Measurements from ENCODE around the gene ST8SIA1. TPM values are rescaled to one million over a fixed set of nuclear protein-coding genes. Genes with fewer than 3 reads are reported as not detected.

The ST8SIA1 gene
- total RNA-seq, 2 experiments from 2014 or later, result 5.6 to 5.7 TPM

GRCh38 chr12:22356231-22356630 lies 21.7 kb upstream of the ST8SIA1 start:
- Histone ChIP-seq H3K4me3 (ENCODE audit: low read length) (no peak overlapping the region), H3K9me3 (ENCODE audit: control insufficient read depth in 1 of 2, insufficient read depth in 1 of 2, low read length in 2 of 2) (no peaks in the 10 kb centered on the region), H3K27me3 (ENCODE audit: control insufficient read depth in 1 of 2, insufficient read depth in 2 of 2, low read length in 2 of 2) (no peaks in the 10 kb centered on the region), H3K36me3 (ENCODE audit: insufficient read depth, low read length) (no peaks in the 10 kb centered on the region), H3K4me1 (ENCODE audit: insufficient read depth, low read length) (no peaks in the 10 kb centered on the region), H3K27ac (ENCODE audit: low read depth in 1 of 2, low read length in 2 of 2) (no peak overlapping the region)
- no peak for TF ChIP-seq CTCF (IDR thresholded peaks at IDR 0.05)
- DNase-seq (no peak), ATAC-seq (ENCODE audit: poor library complexity) (no peak)
- intact Hi-C loops (cut with DNase I, micrococcal nuclease), result no loop called here
- no peaks in the 10 kb centered on the region for H3K9me3 Mint-ChIP-seq
- no peaks in the 10 kb centered on the region for H3K27me3 Mint-ChIP-seq
- POLR2A ChIA-PET, result interaction anchor here (0.7 kb wide), 1 partner anchor 22 kb away, joined by 4 read pairs; no protein-coding TSS in a partner anchor
- CTCF ChIA-PET, result no interaction called here
- no peak overlapping the region for H3K4me3 Mint-ChIP-seq
- no peaks in the 10 kb centered on the region for H3K4me1 Mint-ChIP-seq (ENCODE audit: low read depth)
- H3K36me3 Mint-ChIP-seq (ENCODE audit: low read depth), result no peaks in the 10 kb centered on the region
- no peak overlapping the region for H3K27ac Mint-ChIP-seq

- intact Hi-C loops (cut with DNase I, micrococcal nuclease), result no loop called here
These were observed 20.6 kb upstream of the ST8SIA1 start for GRCh38 chr12:22355011-22355580.

GRCh38 chr12:22353615-22354325 lies 19.3 kb upstream of the ST8SIA1 start:
- ChIA-PET POLR2A (no interaction called here), CTCF (no interaction called here)
- Histone ChIP-seq H3K9me3 (ENCODE audit: control insufficient read depth in 1 of 2, insufficient read depth in 1 of 2, low read length in 2 of 2) (no peaks in the 10 kb centered on the region), H3K36me3 (ENCODE audit: insufficient read depth, low read length) (no peaks in the 10 kb centered on the region), H3K4me3 (ENCODE audit: low read length) (no peak overlapping the region), H3K27ac (ENCODE audit: low read depth in 1 of 2, low read length in 2 of 2) (no peak overlapping the region), H3K27me3 (ENCODE audit: control insufficient read depth in 1 of 2, insufficient read depth in 2 of 2, low read length in 2 of 2) (no peaks in the 10 kb centered on the region), H3K4me1 (ENCODE audit: insufficient read depth, low read length) (no peaks in the 10 kb centered on the region)
- TF ChIP-seq CTCF (IDR thresholded peaks at IDR 0.05), result no peak
- Mint-ChIP-seq H3K4me1 (ENCODE audit: low read depth) (no peaks in the 10 kb centered on the region), H3K27me3 (no peaks in the 10 kb centered on the region), H3K27ac (no peak overlapping the region), H3K36me3 (ENCODE audit: low read depth) (no peaks in the 10 kb centered on the region), H3K4me3 (no peak overlapping the region), H3K9me3 (no peaks in the 10 kb centered on the region)
- intact Hi-C loops (cut with DNase I, micrococcal nuclease), result no loop called here
- no peak for DNase-seq
- ATAC-seq (ENCODE audit: poor library complexity), result no peak

More at GRCh38 chr12:22355011-22355580, 20.6 kb upstream of the ST8SIA1 start:
- POLR2A ChIA-PET, result no interaction called here
- no peak for TF ChIP-seq CTCF (IDR thresholded peaks at IDR 0.05)
- no peaks in the 10 kb centered on the region for H3K27me3 ChIP-seq (ENCODE audit: control insufficient read depth in 1 of 2, insufficient read depth in 2 of 2, low read length in 2 of 2)
- H3K36me3 ChIP-seq (ENCODE audit: insufficient read depth, low read length), result no peaks in the 10 kb centered on the region
- H3K36me3 Mint-ChIP-seq (ENCODE audit: low read depth), result no peaks in the 10 kb centered on the region
- H3K9me3 Mint-ChIP-seq, result no peaks in the 10 kb centered on the region
- H3K4me3 ChIP-seq (ENCODE audit: low read length), result no peak overlapping the region
- H3K27ac Mint-ChIP-seq, result no peak overlapping the region
- H3K27ac ChIP-seq (ENCODE audit: low read depth in 1 of 2, low read length in 2 of 2), result no peak overlapping the region
- H3K4me3 Mint-ChIP-seq, result no peak overlapping the region
- no peaks in the 10 kb centered on the region for H3K4me1 ChIP-seq (ENCODE audit: insufficient read depth, low read length)
- no peaks in the 10 kb centered on the region for H3K4me1 Mint-ChIP-seq (ENCODE audit: low read depth)
- ATAC-seq (ENCODE audit: poor library complexity) (no peak), DNase-seq (no peak)
- CTCF ChIA-PET, result no interaction called here
- H3K27me3 Mint-ChIP-seq, result no peaks in the 10 kb centered on the region
- no peaks in the 10 kb centered on the region for H3K9me3 ChIP-seq (ENCODE audit: control insufficient read depth in 1 of 2, insufficient read depth in 1 of 2, low read length in 2 of 2)
